HG02840 (cell line): ENCODE measurements around the gene CZIB.

ENCODE experiments used
- ATAC-seq: cut with Tn5 transposase; IDR thresholded peaks from one replicate; pipeline ENCODE4 v1.9.1; 2021; ENCODE audit warnings: mild to moderate bottlenecking, moderate library complexity, moderate number of reproducible peaks; ENCODE audit not compliant: unreplicated experiment, low FRiP score

CZIB gene

GRCh38 chr1:53220171-53220961 is at the start of gene CZIB:
CZIB (minus strand) TSS chr1:53220634; CDS start chr1:53220575, 59 bp downstream.
- peak; percentile 88 for ATAC-seq

- ATAC-seq: no peak
Measured at GRCh38 chr1:53270107-53270506, 49.7 kb upstream of the CZIB start.

GRCh38 chr1:53267761-53268160 is 47.3 kb upstream of the CZIB start:
- ATAC-seq: no peak

GRCh38 chr1:53266038-53266437 is 45.6 kb upstream of the CZIB start:
- ATAC-seq: no peak

- ATAC-seq: no peak
Measured at GRCh38 chr1:53265581-53265980, 45.1 kb upstream of the CZIB start.

- no peak for ATAC-seq
Measured at GRCh38 chr1:53264048-53264447, 43.6 kb upstream of the CZIB start.

GRCh38 chr1:53262000-53262399 is 41.6 kb upstream of the CZIB start:
- ATAC-seq: no peak

- no peak for ATAC-seq
Measured at GRCh38 chr1:53260631-53261247, 40.3 kb upstream of the CZIB start.

GRCh38 chr1:53259932-53260331 is 39.5 kb upstream of the CZIB start:
- ATAC-seq: no peak

GRCh38 chr1:53258216-53258615 is 37.8 kb upstream of the CZIB start:
- no peak for ATAC-seq

GRCh38 chr1:53257454-53258081 is 37.1 kb upstream of the CZIB start:
- ATAC-seq: no peak

GRCh38 chr1:53256511-53257453 is 36.3 kb upstream of the CZIB start:
- ATAC-seq: no peak

- ATAC-seq: no peak
Measured at GRCh38 chr1:53255031-53255430, 34.6 kb upstream of the CZIB start.

- ATAC-seq: no peak
Measured at GRCh38 chr1:53254011-53254640, 33.7 kb upstream of the CZIB start.

GRCh38 chr1:53250325-53250724 is 29.9 kb upstream of the CZIB start:
- ATAC-seq: no peak

- ATAC-seq: no peak
Measured at GRCh38 chr1:53249706-53250105, 29.3 kb upstream of the CZIB start.

- ATAC-seq: no peak
Measured at GRCh38 chr1:53246261-53247134, 26.1 kb upstream of the CZIB start.

GRCh38 chr1:53244141-53244540 is 23.7 kb upstream of the CZIB start:
- no peak for ATAC-seq

GRCh38 chr1:53242381-53242780 is 21.9 kb upstream of the CZIB start:
- ATAC-seq: no peak
